GOT3 (cell line): Measurements from ENCODE around the gene NFKBIZ.
A peak's percentile ranks its signal among the peaks of the same experiment; 100 is the strongest.

Source experiments
- DNase-seq: peaks from one replicate; lab custom pipeline; 2025; ENCODE audit warnings: mixed read lengths; lab: John Stamatoyannopoulos, UW

The NFKBIZ gene

DNA sequence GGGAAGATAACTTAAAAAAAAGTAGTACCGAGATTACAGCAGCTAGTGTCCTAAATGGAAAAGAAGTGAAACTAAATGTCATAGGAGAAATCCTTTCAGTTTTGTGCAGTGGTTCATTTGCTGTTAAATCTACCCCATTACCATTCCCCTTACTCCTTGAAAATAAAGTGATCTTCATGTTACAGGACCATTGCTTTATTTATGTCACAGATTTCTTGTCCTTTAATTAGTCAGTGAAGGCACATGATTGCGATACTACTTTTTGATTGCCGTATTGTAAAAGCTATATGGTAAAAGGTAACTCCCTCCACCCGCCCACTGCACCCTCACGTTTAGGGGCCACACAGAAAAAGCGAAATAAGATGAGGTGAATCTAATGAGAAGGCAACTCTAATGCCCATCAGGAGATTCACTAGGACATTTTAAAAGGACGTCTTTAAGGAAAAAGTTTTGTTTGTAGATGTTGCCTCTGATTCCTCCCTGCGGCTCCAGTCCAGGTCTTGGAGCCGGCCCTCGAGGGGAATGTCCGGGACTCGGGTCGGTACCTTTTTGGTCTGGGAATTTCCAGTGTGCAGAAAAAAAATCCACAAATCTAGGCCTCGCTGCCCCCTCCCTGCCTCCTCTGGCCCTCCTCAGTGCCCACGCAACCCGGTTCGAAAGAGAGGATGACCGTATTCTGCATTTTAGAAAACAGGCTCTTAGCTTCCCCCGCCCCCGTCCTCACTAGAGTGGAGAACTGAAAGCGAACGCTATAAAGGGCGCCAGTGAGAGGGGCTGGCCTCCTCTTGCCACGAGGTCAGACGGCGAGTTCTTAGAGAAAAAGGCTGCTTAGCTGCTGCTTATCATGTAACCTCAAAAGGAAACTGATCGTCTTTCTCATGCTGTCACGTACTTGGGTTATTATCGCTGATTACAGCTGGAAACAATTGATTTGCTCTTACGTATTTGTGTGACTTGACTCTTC is 21.8 kb upstream of the NFKBIZ start:
- DNase-seq = no peak

DNA sequence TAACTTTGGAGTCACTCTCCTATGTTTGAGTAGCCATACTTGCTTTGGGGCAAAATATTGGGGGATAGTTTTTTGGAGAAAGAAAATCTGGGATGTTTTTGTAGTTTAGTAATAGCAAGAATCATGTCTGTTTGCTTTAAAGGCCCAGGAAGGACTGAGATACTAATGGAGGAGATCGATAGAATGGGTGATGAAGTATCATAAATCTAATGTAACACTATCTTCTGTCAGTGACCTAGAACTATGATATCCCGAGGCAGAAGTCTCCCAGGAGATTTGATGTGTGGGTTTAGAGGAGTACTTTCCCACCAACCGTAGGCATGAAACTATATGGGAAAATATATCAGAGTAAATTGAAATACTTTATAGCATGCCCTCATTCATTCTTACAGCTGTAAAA is 21.0 kb upstream of the NFKBIZ start:
- DNase-seq = no peak

DNA sequence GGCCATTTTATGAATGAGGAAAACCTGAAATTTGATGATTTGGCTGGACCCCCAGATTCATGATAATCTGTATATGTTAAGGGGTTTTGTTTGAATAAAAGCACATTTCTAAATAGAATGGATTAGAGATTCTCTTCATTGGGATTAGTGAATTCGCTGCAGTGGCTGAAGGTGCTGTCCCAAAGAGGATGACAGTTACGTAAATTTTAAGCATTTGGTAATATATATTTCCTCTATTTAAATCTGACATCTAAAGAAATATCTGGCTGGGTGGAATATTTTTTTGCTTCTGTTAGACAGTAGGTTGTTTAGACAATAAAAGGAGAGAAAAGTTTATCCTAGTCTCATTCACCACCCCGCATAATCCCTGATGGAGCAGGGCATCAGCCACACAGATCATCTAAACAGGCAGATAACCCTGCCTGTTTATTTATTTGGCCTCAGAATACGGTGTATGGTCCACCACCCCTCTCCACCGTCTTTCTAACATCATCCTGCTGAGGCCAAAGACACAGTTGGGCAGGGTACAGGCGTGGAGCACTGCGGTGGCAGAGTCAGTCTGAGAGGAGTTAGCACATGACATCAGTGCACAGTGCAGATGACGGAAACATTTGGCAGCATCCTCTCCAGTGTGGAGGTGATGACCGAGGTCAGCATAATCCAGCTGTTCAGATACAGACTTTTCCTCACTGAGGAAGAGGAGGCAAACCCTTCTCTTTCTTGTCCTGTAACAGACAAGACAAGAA is 20.4 kb upstream of the NFKBIZ start:
- no peak for DNase-seq

DNA sequence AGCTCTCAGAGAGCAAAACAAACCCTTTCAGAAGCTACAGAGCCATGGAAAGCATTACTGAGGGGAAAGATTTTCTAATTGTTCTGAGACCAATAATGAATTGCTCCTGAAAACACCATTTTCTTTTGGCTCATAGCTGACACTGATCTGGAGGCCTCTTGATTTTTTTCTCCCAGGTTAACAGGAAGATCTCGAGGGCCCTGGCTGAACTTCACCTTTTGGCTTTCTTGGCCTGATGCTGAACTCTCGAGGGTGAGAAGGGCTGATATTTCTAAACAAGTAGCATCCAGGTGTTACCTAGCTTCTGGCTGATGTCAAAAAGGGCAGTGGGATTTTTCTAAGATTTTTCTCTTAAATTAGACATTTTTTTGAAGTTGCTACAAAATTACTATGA is 19.9 kb upstream of the NFKBIZ start:
- DNase-seq = no peak

DNA sequence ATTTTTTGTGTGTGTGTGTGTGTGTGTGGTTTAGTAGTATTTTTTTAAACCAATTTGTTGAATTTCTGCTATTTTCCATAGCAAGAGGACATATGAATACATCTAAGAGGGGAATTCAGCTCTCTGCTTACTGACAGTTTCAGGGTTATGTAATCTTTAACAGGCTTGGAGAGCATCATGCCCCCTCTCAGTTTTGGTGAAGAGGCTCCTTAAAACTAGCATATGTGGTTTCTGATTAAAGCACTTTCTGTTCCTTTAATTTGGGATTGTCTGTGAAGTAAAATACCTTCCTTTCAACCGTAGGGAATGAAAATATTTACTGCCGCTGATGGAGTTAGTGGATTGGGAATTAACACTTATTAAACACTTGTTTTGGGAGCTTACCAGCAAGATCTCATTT is 19.4 kb upstream of the NFKBIZ start:
- DNase-seq = no peak

DNA sequence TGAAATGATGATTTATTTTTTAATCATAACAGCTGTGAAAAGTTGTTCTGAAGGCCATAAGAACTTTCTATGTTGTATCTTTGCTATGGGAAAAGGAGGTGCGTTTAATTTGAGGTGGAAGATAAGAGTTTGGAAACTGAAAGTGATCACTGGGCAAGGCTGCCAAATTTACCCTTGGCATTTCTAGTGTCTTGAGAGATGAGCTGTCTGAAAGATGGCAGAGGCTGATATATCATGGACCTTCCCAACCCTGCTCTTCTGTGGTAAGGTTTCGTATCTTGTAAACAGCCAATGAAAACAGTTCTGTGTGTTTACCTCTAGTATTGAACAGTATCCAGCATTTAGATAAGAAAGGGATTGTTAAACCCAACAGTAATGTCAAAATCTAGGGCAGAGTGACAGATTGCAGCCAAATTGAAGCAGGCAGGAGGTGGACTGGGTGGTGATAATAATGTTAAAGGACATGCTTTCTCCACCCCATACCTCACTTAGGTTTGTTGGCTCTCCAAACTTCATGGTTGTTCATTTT is 15.8 kb upstream of the NFKBIZ start:
- no peak for DNase-seq

DNA sequence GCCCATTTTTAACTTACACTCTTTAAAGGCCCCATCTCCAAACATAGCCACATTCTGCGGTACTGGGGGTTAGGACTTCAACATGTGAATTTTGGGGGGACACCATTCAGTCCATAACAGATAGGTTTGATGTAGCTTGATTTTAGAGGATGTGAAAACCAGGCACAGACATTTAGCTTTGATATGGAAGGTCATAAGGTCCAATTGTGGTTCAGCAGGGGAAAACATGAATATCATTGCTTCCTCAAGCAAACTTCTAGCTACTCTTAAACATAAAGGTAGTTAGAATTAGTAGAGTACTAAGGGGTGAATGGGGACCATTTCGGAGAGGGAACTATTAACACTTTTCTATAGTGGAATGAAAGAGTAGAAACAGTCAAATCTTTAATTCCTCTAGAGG is 13.6 kb upstream of the NFKBIZ start:
- no peak for DNase-seq

DNA sequence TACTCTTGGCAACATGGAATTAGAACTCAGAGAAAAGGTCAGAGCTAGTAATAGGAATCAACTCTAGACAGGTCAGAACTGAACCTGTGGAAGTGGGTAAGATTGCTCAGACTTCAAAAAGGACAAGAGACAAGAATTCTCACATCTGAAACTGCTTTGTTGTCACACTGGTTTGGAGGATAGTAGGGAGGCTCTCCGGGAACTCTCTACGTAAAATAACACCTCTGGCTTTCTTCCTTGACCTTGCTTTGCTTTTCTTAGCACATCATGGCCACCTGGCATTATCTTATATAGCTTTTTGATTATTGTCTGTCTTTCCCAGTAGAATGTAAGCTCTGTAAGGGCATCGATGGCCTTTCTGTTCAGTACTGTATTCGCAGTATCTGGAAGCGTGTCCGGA is 13.2 kb upstream of the NFKBIZ start:
- no peak for DNase-seq

DNA sequence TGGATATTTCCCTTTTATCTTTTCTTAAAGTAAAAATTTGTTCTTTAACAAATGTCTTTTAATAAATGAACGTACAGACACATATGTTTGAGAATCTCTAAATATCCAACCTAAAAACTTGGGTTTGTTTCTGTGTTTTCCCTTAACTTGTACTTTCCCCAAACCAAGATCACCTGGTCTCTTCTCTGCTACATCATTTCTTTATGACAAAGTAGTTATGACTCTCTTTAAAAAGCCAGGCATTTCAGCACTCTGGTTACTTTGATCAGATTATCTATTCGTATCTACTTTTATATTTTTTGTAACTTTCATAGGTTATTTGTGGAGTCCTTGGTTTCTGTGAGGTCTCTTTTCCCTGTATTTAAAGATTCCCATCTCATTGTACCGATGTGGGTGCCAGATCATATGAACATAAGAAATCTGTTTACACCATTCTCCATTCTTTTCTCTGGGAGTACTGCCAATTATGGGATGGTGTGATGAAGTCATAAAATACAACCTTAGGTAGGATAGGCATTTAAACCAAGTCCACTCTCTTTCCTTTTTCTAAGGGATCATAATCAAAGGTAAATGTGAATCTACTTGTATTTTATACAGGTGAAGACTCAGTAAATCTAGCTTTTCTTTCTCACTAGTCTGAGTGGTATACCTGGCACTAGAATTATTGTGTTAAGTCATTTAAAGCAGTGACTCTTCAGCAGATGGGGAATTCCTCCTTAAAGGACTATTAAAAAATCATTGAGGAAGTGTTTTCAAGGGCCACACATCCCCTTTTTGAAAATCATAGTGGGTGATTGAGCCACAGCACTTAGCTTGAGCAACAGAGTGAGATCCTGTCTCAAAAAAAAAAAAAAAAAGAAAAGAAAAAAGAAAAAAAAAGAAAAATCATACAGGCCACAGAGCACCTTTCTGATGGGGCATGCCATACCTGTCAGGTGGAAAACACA is 12.4 kb upstream of the NFKBIZ start:
- DNase-seq = no peak

DNA sequence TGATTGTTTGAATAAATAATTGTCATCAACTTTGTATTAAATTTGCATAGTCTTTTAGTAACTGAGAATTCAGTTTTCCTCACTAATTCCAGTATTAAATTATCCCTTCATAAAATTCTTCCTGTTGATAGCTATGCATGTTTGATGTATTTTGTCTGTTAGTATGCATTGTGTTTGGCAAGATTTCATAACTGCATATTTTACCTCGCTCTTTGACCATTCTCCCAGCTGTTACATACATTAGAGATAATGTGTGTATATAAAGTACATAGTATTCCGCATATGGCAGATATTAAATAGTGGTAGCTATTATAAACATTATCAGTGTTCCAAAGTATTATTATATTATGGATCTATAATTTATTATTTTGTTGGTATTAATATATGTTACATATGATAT is 10.6 kb upstream of the NFKBIZ start:
- no peak for DNase-seq

DNA sequence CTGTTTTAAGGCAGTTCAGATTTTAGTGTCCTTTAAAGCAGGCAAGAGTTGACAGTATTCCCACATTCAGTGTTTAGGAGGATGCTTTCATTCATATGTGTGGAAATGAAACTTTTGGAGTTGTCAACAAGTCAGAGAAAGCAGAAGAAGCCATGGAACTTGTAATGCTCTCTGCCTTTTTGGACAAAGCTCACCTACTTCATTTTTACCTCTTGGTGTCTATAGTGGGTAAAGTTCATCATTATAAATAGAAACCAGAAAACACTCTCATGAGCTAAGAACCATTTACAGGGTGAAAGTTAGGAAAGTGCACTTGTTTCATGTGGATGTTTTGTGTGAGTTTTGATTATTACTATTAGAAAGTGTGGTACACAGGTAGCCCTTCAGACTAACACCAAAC is 9.2 kb upstream of the NFKBIZ start:
- no peak for DNase-seq

DNA sequence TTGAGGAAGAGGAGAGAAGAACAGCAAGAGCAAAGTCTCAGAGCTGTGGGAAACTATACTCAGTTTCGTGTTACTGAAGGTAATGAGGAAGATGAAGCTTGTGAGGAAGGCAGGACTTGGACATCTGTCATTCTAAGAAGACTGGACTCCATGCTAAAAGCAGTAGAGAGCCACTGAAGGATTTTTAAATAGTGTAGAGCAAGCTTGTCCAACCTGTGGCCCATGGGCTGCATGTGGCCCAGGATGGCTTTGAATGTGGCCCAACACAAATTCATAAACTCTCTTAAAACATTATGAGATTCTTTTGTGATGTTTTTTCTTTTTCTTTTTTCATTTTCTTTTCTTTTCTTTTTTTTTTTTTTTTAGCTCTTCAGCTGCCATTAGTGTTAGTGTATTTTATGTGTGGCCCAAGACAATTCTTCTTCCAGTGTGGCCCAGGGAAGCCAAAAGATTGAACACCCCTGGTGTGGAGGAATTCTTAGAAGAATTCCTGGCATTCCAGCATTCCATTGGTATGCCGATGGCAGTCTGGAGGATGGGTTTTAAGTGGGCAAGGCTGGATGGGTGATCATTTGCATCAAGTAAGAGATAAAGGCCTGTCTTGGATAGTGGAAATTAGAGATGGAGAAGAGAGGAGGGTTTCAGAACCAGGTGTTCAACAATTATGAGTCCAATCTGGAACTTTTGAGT is 6.9 kb upstream of the NFKBIZ start:
- DNase-seq = no peak

DNA sequence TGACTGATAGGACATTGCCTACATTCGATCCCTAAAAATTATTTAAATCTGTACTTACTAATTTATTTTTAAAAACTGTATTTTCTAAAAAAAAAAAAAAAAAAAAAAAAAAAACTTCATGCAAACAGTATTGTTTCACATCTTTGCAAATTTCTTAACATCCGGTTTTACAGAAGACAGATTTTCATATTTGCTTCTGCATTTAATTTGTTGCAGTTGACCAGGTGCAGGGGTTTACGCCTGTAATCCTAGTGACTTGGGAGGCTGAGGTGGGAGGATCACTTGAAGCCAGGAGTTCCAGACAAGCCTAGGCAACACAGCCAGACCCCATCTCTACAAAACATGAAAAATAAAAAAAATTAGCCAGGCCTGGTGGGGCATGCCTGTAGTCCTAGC is 6.4 kb upstream of the NFKBIZ start:
- DNase-seq = no peak

DNA sequence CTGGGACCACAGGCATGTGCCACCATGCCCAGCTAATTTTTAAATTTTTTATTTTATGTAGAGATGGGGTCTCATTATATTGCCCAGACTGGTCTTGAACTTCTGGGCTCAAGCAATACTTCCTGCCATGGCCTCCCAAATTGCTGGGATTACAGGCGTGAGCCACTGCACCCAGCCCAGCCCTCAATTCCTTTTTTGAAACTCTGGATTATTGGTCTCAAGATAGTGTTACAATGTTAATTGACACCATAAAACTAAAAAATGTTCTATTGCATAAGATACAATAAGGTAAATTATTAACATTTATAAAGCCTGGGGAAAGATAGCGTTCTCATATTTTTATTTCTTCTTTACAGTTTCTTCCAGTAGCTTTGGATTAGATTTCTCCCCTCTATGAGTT is 3.9 kb upstream of the NFKBIZ start:
- DNase-seq = no peak

DNA sequence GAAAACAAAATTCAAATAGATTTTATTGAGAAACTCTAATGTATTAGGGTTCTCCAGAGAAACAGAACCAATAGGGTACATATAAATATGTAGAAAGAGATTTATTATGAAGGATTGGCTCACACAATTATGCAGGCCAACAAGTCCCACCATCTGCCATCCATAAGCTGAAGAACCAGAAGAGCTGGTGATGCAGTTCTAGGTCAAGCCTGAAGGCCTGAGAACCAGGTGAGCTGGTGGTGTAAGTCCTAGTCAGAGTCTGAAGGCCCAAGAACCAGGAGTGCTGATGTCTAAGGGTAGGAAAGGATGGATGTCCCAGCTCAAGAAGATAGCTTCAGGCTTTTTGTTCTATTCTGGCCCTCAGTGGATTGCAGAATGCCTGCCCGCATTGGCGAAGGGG is 2.6 kb upstream of the NFKBIZ start:
- no peak for DNase-seq

DNA sequence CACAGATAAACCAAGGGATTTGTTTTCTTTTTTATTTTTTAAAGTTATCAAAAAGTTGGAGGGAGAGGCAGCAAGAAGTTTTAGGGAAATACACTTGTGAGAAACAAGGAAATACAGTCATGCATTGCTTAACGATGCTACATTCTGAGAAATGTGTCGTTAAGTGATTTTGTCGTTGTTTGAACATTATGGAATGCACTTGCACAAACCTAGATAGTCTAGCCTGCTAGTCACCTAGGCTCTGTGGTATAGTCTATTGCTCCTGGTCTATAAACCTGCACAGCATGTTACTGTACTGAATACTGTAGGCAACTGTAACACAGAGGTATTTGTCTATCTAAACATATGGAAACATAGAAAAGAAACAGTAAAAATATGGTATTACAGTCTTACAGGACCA is 2.0 kb upstream of the NFKBIZ start:
- no peak for DNase-seq

DNA sequence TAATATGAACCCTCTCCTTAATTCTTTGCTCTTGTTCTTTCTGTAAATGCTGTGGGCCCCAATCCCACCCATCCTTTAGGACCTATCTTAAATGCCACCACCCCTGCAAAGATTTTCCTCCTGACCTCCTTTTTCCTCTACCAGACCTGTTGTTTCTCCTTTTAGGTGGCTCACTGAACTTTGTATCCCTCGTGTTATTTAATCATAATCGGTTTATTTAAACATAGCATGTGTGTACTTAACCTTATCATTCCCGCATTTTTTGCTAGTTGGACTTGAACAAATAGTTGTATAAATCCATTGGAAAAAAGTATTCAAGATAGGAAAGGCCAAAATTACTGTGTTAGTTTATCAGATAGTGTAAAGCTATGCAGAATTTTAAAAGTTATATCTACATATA is 988 bp upstream of the NFKBIZ start:
- no peak for DNase-seq

DNA sequence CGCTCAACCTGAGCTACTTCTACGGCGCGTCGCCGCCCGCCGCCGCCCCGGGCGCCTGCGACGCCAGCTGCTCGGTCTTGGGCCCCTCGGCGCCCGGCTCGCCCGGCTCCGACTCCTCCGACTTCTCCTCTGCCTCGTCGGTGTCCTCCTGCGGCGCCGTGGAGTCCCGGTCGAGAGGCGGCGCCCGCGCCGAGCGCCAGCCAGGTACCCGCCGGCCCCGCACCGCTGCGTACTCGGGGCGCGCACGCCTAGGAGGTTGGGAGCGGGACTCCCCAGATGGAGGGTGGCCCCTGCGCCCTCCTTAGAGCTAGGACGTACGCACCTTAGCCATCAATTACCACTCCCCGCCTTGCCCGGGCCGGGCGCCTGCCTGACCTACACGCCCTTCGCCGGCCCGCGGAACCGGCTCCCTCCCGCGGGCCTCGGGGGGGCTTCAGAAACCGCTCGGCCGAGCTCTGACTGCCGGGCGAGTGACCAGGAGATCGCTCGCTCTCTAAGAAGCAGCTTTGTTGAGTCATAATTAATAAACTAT is 466 bp downstream of the NFKBIZ start:
- peak; percentile 78 for DNase-seq

DNA sequence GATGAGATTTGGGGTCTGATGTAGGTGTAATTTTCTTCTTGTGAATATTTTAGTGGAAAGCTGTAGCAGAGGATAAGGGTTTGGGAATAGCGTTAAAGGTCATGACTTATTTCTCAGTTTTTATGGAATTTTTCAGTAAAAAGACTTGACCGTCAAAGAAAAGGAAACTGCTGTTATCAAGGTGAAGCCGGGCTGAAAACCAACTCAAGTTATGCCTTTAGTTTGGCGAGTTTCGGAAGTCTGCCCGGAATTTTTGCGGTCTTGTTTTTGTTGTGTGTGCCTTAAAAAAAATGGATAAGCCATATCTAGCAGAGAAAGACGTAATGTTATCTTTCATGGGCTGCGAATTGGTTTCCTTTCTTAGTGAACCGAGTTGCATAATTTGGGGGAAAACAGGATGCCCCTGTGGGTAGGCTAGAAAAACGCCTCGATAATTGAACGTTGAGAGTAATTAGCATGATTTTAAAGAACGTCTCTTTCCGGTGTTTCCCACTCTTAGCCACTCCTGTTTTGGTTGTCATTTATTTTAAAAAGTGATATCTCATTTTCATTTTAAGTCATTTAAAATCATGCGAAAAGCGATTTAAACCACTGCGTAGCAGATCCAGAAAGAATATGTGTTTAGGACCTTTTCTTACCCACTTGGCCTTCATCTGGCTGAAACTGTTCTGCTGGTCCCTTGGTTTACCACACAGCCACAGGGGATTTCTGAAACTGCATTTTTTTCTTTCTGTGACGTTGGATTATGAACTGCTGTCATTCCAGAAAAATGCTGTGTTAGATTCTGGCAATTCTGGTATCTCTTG is 1.1 kb downstream of the NFKBIZ start:
- no peak for DNase-seq

DNA sequence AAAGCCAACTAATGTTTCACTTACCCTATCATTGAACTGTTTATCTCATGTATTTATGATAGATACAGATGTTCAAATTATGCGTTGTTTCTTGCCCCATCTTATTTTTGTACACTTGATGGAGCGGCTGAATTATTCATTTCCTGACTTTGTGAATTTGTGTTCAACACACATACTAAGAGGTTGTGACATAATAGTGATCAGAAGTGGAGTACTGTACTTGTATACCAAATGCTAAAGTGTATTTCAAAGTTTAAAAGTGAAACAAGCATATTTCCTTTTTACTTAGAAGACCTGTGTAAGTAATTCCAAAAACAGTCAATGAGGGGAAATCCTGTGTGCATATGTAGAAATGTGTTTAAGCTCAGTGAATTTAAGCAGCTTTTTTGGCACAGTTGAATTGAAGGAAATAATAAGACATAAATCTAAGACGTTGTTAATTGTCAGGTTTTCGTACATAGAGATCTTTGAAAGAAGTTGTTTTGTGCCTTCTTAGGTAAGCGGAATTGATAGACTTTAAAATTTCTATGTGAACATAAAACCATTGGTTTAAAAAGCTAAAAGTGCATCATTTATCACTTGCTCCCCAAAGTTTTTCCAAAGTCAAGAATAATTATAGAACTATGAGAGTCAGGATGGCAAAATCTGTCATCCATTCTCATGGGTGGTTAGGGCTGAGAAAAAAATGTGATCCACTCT is 1.9 kb downstream of the NFKBIZ start:
- DNase-seq = no peak
